ENCODE data around the gene LRRC9. TPM values are rescaled to one million over a fixed set of nuclear protein-coding genes. Genes with fewer than 3 reads are reported as not detected.

The LRRC9 gene
- total and polyA plus RNA-seq, 10 of the 15 experiments (the other 5 are each of a cell fraction or from before 2014, with no cell fraction given): not detected

GRCh38 chr14:60085693-60086092, 165.7 kb downstream of the LRRC9 start:
- ATAC-seq: no peak
- WGBS (ENCODE audit: insufficient coverage, insufficient replicate concordance, low lambda C conversion rate, missing lambda C conversion rate): 87% methylated on average over 3 of the region's 3 CpGs
- intact Hi-C loops (cut with micrococcal nuclease; ENCODE audit: unreplicated experiment) (no loop called here), in situ Hi-C loops (cut with MboI) (no loop called here)
- no peak overlapping the region for H3K27ac ChIP-seq (ENCODE audit: control insufficient read depth, insufficient read depth)
- SMC1A ChIA-PET (ENCODE audit: uncharacterized antibody, unreplicated experiment): interaction anchor here (0.8 kb wide), 1 partner anchor 12 kb away, joined by 3 read pairs; no protein-coding TSS in a partner anchor
- no peak overlapping the region for H2AFZ ChIP-seq (ENCODE audit: control insufficient read depth, low read depth, low read length)
- RAD21 ChIA-PET (ENCODE audit: unreplicated experiment): no interaction called here
- TF ChIP-seq YY1 (IDR thresholded peaks at IDR 0.05; ENCODE audit: low read depth, low read length) (no peak), SIX5 (IDR thresholded peaks at IDR 0.05; ENCODE audit: low read depth, low read length, severe bottlenecking) (no peak), USF2 (IDR thresholded peaks at IDR 0.05; ENCODE audit: borderline replicate concordance, low read depth, low read length) (no peak), ZNF687 (IDR thresholded peaks at IDR 0.05) (no peak), TCF3 (IDR thresholded peaks at IDR 0.05; ENCODE audit: borderline replicate concordance, insufficient read depth, low read depth, low read length) (no peak), PAX5 (IDR thresholded peaks at IDR 0.05; ENCODE audit: borderline replicate concordance, low read depth, low read length) (no peak), EGR1 (IDR thresholded peaks at IDR 0.05; ENCODE audit: borderline replicate concordance in 1 of 2, low read depth in 2 of 2, low read length in 2 of 2) (no peak), CEBPB (IDR thresholded peaks at IDR 0.05; ENCODE audit: borderline replicate concordance in 1 of 2, low read depth in 2 of 2, low read length in 2 of 2) (no peak), IRF5 (IDR thresholded peaks at IDR 0.05; ENCODE audit: borderline replicate concordance) (no peak), NR2F1 (conservative IDR thresholded peaks at IDR 0.05) (no peak), EZH2 (IDR thresholded peaks at IDR 0.05; ENCODE audit: borderline replicate concordance, control insufficient read depth, low read depth, low read length) (no peak), BACH1 (IDR thresholded peaks at IDR 0.05; ENCODE audit: borderline replicate concordance) (no peak), SRF (IDR thresholded peaks at IDR 0.05; ENCODE audit: low read depth in 2 of 2, low read length in 2 of 2) (no peak), SMARCA5 (IDR thresholded peaks at IDR 0.05) (no peak), CHD2 (IDR thresholded peaks at IDR 0.05; ENCODE audit: borderline replicate concordance, low read depth, low read length) (no peak), FOXM1 (IDR thresholded peaks at IDR 0.05; ENCODE audit: low read depth, low read length) (no peak), SREBF1 (IDR thresholded peaks at IDR 0.05; ENCODE audit: low read length) (no peak), LARP7 (IDR thresholded peaks at IDR 0.05) (no peak), STAT1 (conservative IDR thresholded peaks at IDR 0.05) (no peak)
- DNase-seq (ENCODE audit: low read depth, low spot score): no peak
- no peak overlapping the region for H3K4me2 ChIP-seq (ENCODE audit: control insufficient read depth, insufficient read depth)
- no peak for FAIRE-seq
- peaks cover 3% of the 10 kb centered on the region; the same call in 1 of the 2 replicates for H3K4me1 ChIP-seq (ENCODE audit: control insufficient read depth, insufficient read depth, low read length)
- no TSS peak for BruUV-seq (replicated peaks)
- no peak overlapping the region for H3K4me3 ChIP-seq
- H3K36me3 ChIP-seq (ENCODE audit: control insufficient read depth in 2 of 2, insufficient read depth in 2 of 2, low read length in 1 of 2): no peaks in the 10 kb centered on the region
- no peaks in the 10 kb centered on the region for H3K79me2 ChIP-seq (ENCODE audit: control insufficient read depth, insufficient read depth, low read length)
- no peaks in the 10 kb centered on the region for H4K20me1 ChIP-seq (ENCODE audit: control insufficient read depth, insufficient read depth)
- CTCF ChIA-PET: interaction anchor here (1.4 to 2.7 kb wide), 2 partner anchors 77 to 99 kb away, joined by 4 to 5 read pairs; no protein-coding TSS in a partner anchor
- POLR2A ChIA-PET: no interaction called here
- H3K9me3 ChIP-seq (replicated peaks; ENCODE audit: control insufficient read depth, insufficient read depth, low read length): no peaks in the 10 kb centered on the region
- no peak overlapping the region for H3K9ac ChIP-seq (ENCODE audit: control insufficient read depth, insufficient read depth, low read length)
- H3K27me3 ChIP-seq (replicated peaks in 1 of 2; ENCODE audit: control insufficient read depth in 2 of 2, insufficient read depth in 2 of 2, low read length in 1 of 2): no peaks in the 10 kb centered on the region
